SK-N-SH (cell line): ENCODE results near the gene OR13J1. TPM values are rescaled to one million over a fixed set of nuclear protein-coding genes. Genes with fewer than 3 reads are reported as not detected.

Experiments
- CTCF ChIA-PET: fragments of 300-600, 350-600 bp; formaldehyde crosslinking; extraction: SDS; loops from one replicate; lab custom pipeline; 2021; lab: Yijun Ruan, JAX
- POLR2A ChIA-PET: fragments of 350-600 bp; sonication (Branson Sonifier 250); formaldehyde crosslinking; extraction: SDS; loops from one replicate; lab custom pipeline; 2020; ENCODE audit warnings: antibody characterized with exemption, inconsistent platforms; lab: Yijun Ruan, JAX
- DNase-seq: peaks from one replicate; pipeline ENCODE4 v3.0.0; 2012
- H2AFZ ChIP-seq: fragments of 200-600 bp; sonication (generic); 2 replicates; pipeline ENCODE4 v1.8.1; 2016; ENCODE audit warnings: antibody characterized with exemption, mild to moderate bottlenecking, low read depth
- H3F3A ChIP-seq: fragments of 200-600 bp; sonication (generic); replicated peaks from 2 replicates; pipeline ENCODE3; 2016; ENCODE audit warnings: antibody characterized with exemption, mild to moderate bottlenecking; ENCODE audit not compliant: insufficient read depth
- H3K27ac ChIP-seq, 2 experiments: fragments of 200-500 bp in 1 of 2; fragments of 200-600 bp in 1 of 2; sonication (Bioruptor generic) in 1 of 2; sonication (generic), shearing (Covaris generic) in 1 of 2; 2 replicates each; pipeline versions ENCODE4 v1.5.1 to v1.6.1; 2014 to 2016; ENCODE audit warnings: low read depth in 2 of 2, inconsistent platforms in 1 of 2, low read length in 1 of 2, mild to moderate bottlenecking in 1 of 2, mixed read lengths in 1 of 2
- H3K27me3 ChIP-seq: fragments of 200-600 bp; sonication (generic), shearing (Covaris generic); 2 replicates; pipeline ENCODE4 v1.6.1; 2016; ENCODE audit warnings: mixed run types; ENCODE audit not compliant: insufficient read depth
- H3K36me3 ChIP-seq, 2 experiments: fragments of 200-500 bp in 1 of 2; fragments of 200-600 bp in 1 of 2; sonication (Bioruptor generic) in 1 of 2; sonication (generic) in 1 of 2; replicated peaks in 1 of 2; 2 replicates each; pipeline versions ENCODE3 to v1.5.1; 2014 to 2016; ENCODE audit warnings: low read length in 1 of 2, mild to moderate bottlenecking in 1 of 2; ENCODE audit not compliant: insufficient read depth in 2 of 2, control insufficient read depth in 1 of 2
- H3K4me1 ChIP-seq, 2 experiments: fragments of 200-500 bp in 1 of 2; fragments of 200-600 bp in 1 of 2; sonication (Bioruptor generic) in 1 of 2; sonication (generic), shearing (Covaris generic) in 1 of 2; 2 replicates each; pipeline versions ENCODE4 v1.5.1 to v1.6.1; 2014 to 2016; ENCODE audit warnings: low read depth in 1 of 2, low read length in 1 of 2, mixed run types in 1 of 2; ENCODE audit not compliant: insufficient read depth in 2 of 2, control insufficient read depth in 1 of 2
- H3K4me2 ChIP-seq: fragments of 200-600 bp; sonication (generic), shearing (Covaris generic); 2 replicates; pipeline ENCODE4 v1.6.1; 2017; ENCODE audit warnings: mixed run types
- H3K4me3 ChIP-seq, 2 experiments: fragments of 200-500 bp in 1 of 2; fragments of 200-600 bp in 1 of 2; sonication (Bioruptor generic) in 1 of 2; sonication (generic), shearing (Covaris generic) in 1 of 2; 2 replicates each; pipeline versions ENCODE4 v1.5.1 to v1.8.1; 2014 to 2016; ENCODE audit warnings: low read depth in 2 of 2, inconsistent platforms in 1 of 2, low read length in 1 of 2, mild to moderate bottlenecking in 1 of 2, mixed read lengths in 1 of 2, moderate library complexity in 1 of 2
- H3K79me2 ChIP-seq: fragments of 200-600 bp; sonication (generic); 2 replicates; pipeline ENCODE4 v1.8.1; 2017; ENCODE audit warnings: mild to moderate bottlenecking; ENCODE audit not compliant: insufficient read depth
- H3K9ac ChIP-seq: fragments of 200-600 bp; sonication (generic); 2 replicates; pipeline ENCODE4 v1.6.1; 2017; ENCODE audit warnings: mixed run types
- H3K9me2 ChIP-seq: fragments of 200-600 bp; sonication (generic); 2 replicates; pipeline ENCODE4 v1.6.1; 2017; ENCODE audit warnings: mixed run types
- H3K9me3 ChIP-seq: fragments of 200-600 bp; sonication (generic); 2 replicates; pipeline ENCODE4 v1.6.1; 2017; ENCODE audit warnings: mixed run types, mild to moderate bottlenecking, moderate library complexity
- H4K20me1 ChIP-seq: fragments of 200-600 bp; sonication (generic); 2 replicates; pipeline ENCODE4 v1.6.1; 2017; ENCODE audit warnings: mild to moderate bottlenecking, mixed run types; ENCODE audit not compliant: insufficient read depth
- CHD2 ChIP-seq: fragments of 150-350 bp; IDR thresholded peaks from 2 replicates; pipeline ENCODE4 v1.6.1; 2018; ENCODE audit warnings: low read length; ENCODE audit not compliant: partially characterized antibody
- CTCF ChIP-seq: fragments of 200-600 bp; sonication (generic); IDR thresholded peaks from 2 replicates; pipeline ENCODE4 v1.6.1; 2017; ENCODE audit warnings: antibody characterized with exemption, mild to moderate bottlenecking, moderate library complexity
- NRF1 ChIP-seq: IDR thresholded peaks from 2 replicates; pipeline ENCODE4 v1.6.1; 2012; ENCODE audit warnings: low read depth, mild to moderate bottlenecking, low read length
- RAD21 ChIP-seq: IDR thresholded peaks from 2 replicates; pipeline ENCODE4 v1.6.1; 2012; ENCODE audit warnings: mild to moderate bottlenecking, low read length
- RCOR1 ChIP-seq: fragments of 150-350 bp; IDR thresholded peaks from 2 replicates; pipeline ENCODE4 v1.6.1; 2017; ENCODE audit warnings: antibody characterized with exemption, low read length
- SMC3 ChIP-seq: IDR thresholded peaks from 2 replicates; pipeline ENCODE4 v1.6.1; 2012; ENCODE audit warnings: low read depth, low read length, improper control_type of control experiment
- USF2 ChIP-seq: fragments of 150-350 bp; IDR thresholded peaks from 2 replicates; pipeline ENCODE4 v1.6.1; 2017; ENCODE audit warnings: antibody characterized with exemption, low read length, low read depth, borderline replicate concordance
- ZBTB33 ChIP-seq: IDR thresholded peaks from 2 replicates; pipeline ENCODE4 v1.4.0; 2012; ENCODE audit warnings: low read depth, borderline replicate concordance
- WGBS: methylation state at CpG from one replicate; pipeline ENCODE4 v1.1.6; 2017; ENCODE audit warnings: low lambda C conversion rate; 5-methylcytosine and 5-hydroxymethylcytosine counted together
- polyA plus RNA-seq, 3 experiments: library from polyadenylated mRNA; depleted of rRNA; stranded (reverse); fragments of >200 nt; gene quantifications; 2 replicates each; pipeline ENCODE4 v1.2.3, GENCODE V29; 2012

OR13J1 gene
- polyA plus RNA-seq, 1 of the 3 experiments (the other 2 are of a cell fraction): not detected

- Histone ChIP-seq H3K4me3 (no peak overlapping the region; a peak in 1 of 4 replicates), H3K27me3 (no peaks in the 10 kb centered on the region), H3K9me2 (no peaks in the 10 kb centered on the region), H3F3A (peaks cover 27% of the 10 kb centered on the region), H3K9ac (no peak overlapping the region; the same call in 1 of the 2 replicates), H3K36me3 (no peaks in the 10 kb centered on the region), H3K4me2 (no peak overlapping the region), H4K20me1 (no peaks in the 10 kb centered on the region), H3K9me3 (no peaks in the 10 kb centered on the region), H3K79me2 (no peaks in the 10 kb centered on the region; the same call in 1 of the 2 replicates), H2AFZ (no peak overlapping the region; the same call in 1 of the 2 replicates), H3K27ac (no peak overlapping the region), H3K4me1 (peaks cover 29 to 34% of the 10 kb centered on the region in 2 experiments; a peak in 3 of 4 replicates)
- TF ChIP-seq CHD2: no peak
- TF ChIP-seq RAD21: peak; percentile 58
- TF ChIP-seq ZBTB33: no peak
- peak; percentile 52 for TF ChIP-seq SMC3
- TF ChIP-seq CTCF: peak; percentile 60
- no peak for TF ChIP-seq RCOR1
- TF ChIP-seq USF2: no peak
- no peak for TF ChIP-seq NRF1
- no peak for DNase-seq
- CTCF ChIA-PET: interaction anchor here (0.7 to 2.3 kb wide), 9 partner anchors 8 to 254 kb away, joined by 3 to 10 read pairs (median 4); no protein-coding TSS in a partner anchor
- POLR2A ChIA-PET: no interaction called here
- WGBS: 75% methylated on average over 14 of the region's 14 CpGs
These were observed 40.6 kb upstream of the OR13J1 start for GRCh38 chr9:35910613-35911359.
